Activated CD4-positive, alpha-beta T cell treated with anti-CD3 and anti-CD28 coated beads, Interleukin-2, Interleukin-4, amounts not matched to agents 100 ng/mL and 50 ng/mL, durations not matched to agents 16 hours and 8 hours (primary cell): ENCODE measurements around the gene TEX53.

Source experiments
- DNase-seq: peaks from one replicate; pipeline ENCODE4 v3.0.0-alpha.2; 2020; ENCODE audit warnings: low spot score

Gene TEX53

GRCh38 chr9:114657705-114658104, at the start of gene TEX53:
Gene TEX53 (minus strand): TSS chr9:114657805. CDS start chr9:114657774, 31 bp downstream.
- DNase-seq: no peak

GRCh38 chr9:114706711-114707110, 49.1 kb upstream of the TEX53 start:
- DNase-seq: no peak

- DNase-seq: no peak
Measured at GRCh38 chr9:114701988-114702387, 44.4 kb upstream of the TEX53 start.

- peak; percentile 78 for DNase-seq
Measured at GRCh38 chr9:114697951-114698351, 40.3 kb upstream of the TEX53 start.

- peak; percentile 91 for DNase-seq
Measured at GRCh38 chr9:114696814-114697544, 39.4 kb upstream of the TEX53 start.

GRCh38 chr9:114695948-114696347, 38.3 kb upstream of the TEX53 start:
- DNase-seq: no peak

- peak; percentile 79 for DNase-seq
Measured at GRCh38 chr9:114694719-114695269, 37.2 kb upstream of the TEX53 start.

- no peak for DNase-seq
Measured at GRCh38 chr9:114694146-114694545, 36.5 kb upstream of the TEX53 start.

- DNase-seq: no peak
Measured at GRCh38 chr9:114693248-114693855, 35.7 kb upstream of the TEX53 start.

GRCh38 chr9:114691956-114692295, 34.3 kb upstream of the TEX53 start:
- no peak for DNase-seq

GRCh38 chr9:114691046-114691955, 33.7 kb upstream of the TEX53 start:
- DNase-seq: peak; percentile 97

- DNase-seq: no peak
Measured at GRCh38 chr9:114690308-114690707, 32.7 kb upstream of the TEX53 start.

GRCh38 chr9:114689813-114690212, 32.2 kb upstream of the TEX53 start:
- no peak for DNase-seq

GRCh38 chr9:114688909-114689610, 31.5 kb upstream of the TEX53 start:
- DNase-seq: no peak

GRCh38 chr9:114688379-114688778, 30.8 kb upstream of the TEX53 start:
- DNase-seq: no peak

- DNase-seq: no peak
Measured at GRCh38 chr9:114687034-114687433, 29.4 kb upstream of the TEX53 start.

- no peak for DNase-seq
Measured at GRCh38 chr9:114685951-114686350, 28.3 kb upstream of the TEX53 start.

- DNase-seq: no peak
Measured at GRCh38 chr9:114684036-114684435, 26.4 kb upstream of the TEX53 start.

GRCh38 chr9:114682846-114683245, 25.2 kb upstream of the TEX53 start:
- DNase-seq: no peak

- peak; percentile 89 for DNase-seq
Measured at GRCh38 chr9:114681594-114682332, 24.2 kb upstream of the TEX53 start, which contains the start of gene TEX48. Gene TEX48 (minus strand): TSS chr9:114682192. CDS start chr9:114671723, 10,469 bp downstream.
